Keratinocyte (primary cell): ENCODE measurements around the gene NYAP2. TPM values are rescaled to one million over a fixed set of nuclear protein-coding genes. Genes with fewer than 3 reads are reported as not detected.

Source experiments
- DNase-seq: peaks from one replicate; pipeline ENCODE4 v3.0.0-alpha.2; 2011; ENCODE audit warnings: low read depth, missing footprints, low spot score
- FAIRE-seq: peaks from 2 replicates; lab custom pipeline; 2011; peaks lifted over from hg19 to GRCh38; lab: Jason Lieb, UNC
- H2AFZ ChIP-seq: 2 replicates; pipeline ENCODE4 v1.6.0; 2012; ENCODE audit warnings: low read length, control low read depth, inconsistent platforms; ENCODE audit not compliant: control insufficient read depth
- H3K27ac ChIP-seq: 2 replicates; pipeline ENCODE4 v1.5.1; 2011; ENCODE audit warnings: low read length; ENCODE audit not compliant: control insufficient read depth, insufficient read depth
- H3K27me3 ChIP-seq: 3 replicates; pipeline ENCODE4 v1.6.0; 2011; ENCODE audit warnings: low read length; ENCODE audit not compliant: control insufficient read depth, insufficient read depth; ENCODE audit errors: extremely low read depth
- H3K36me3 ChIP-seq, 2 experiments: 2 replicates in 1 of 2; 3 replicates in 1 of 2; pipeline ENCODE4 v1.5.1; 2011; ENCODE audit warnings: low read length in 2 of 2, mild to moderate bottlenecking in 1 of 2; ENCODE audit not compliant: control insufficient read depth in 2 of 2, insufficient read depth in 2 of 2; ENCODE audit errors: extremely low read depth in 1 of 2
- H3K4me1 ChIP-seq: 3 replicates; pipeline ENCODE4 v1.5.1; 2011; ENCODE audit warnings: low read length; ENCODE audit not compliant: control insufficient read depth, insufficient read depth; ENCODE audit errors: extremely low read depth
- H3K4me2 ChIP-seq: 3 replicates; pipeline ENCODE4 v1.6.0; 2011; ENCODE audit warnings: low read depth, low read length; ENCODE audit not compliant: control insufficient read depth, insufficient read depth; ENCODE audit errors: extremely low read depth
- H3K4me3 ChIP-seq, 3 experiments: fragments of 200-600 bp in 1 of 3; sonication (generic) in 1 of 3; 2 replicates in 2 of 3; 3 replicates in 1 of 3; pipeline ENCODE4 v1.5.1; 2011 to 2016; ENCODE audit warnings: low read length in 3 of 3, mild to moderate bottlenecking in 3 of 3, control low read depth in 2 of 3, inconsistent platforms in 1 of 3, low read depth in 1 of 3, mixed read lengths in 1 of 3, mixed run types in 1 of 3, moderate library complexity in 1 of 3; ENCODE audit not compliant: control insufficient read depth in 2 of 3, insufficient read depth in 2 of 3; ENCODE audit errors: extremely low read depth in 1 of 3
- H3K79me2 ChIP-seq: 2 replicates; pipeline ENCODE4 v1.6.0; 2012; ENCODE audit warnings: low read length; ENCODE audit not compliant: control insufficient read depth, insufficient read depth
- H3K9ac ChIP-seq: 3 replicates; pipeline ENCODE4 v1.6.0; 2011; ENCODE audit warnings: low read length; ENCODE audit not compliant: control insufficient read depth, insufficient read depth; ENCODE audit errors: extremely low read depth
- H3K9me1 ChIP-seq: 3 replicates; pipeline ENCODE4 v1.6.0; 2011; ENCODE audit warnings: low read length; ENCODE audit not compliant: control insufficient read depth, insufficient read depth; ENCODE audit errors: extremely low read depth
- H3K9me3 ChIP-seq: 2 replicates; pipeline ENCODE4 v1.5.1; 2012; ENCODE audit warnings: low read depth, low read length; ENCODE audit not compliant: control insufficient read depth
- H4K20me1 ChIP-seq: 3 replicates; pipeline ENCODE4 v1.6.0; 2011; ENCODE audit warnings: low read length; ENCODE audit not compliant: control insufficient read depth, insufficient read depth; ENCODE audit errors: extremely low read depth
- CTCF ChIP-seq, 3 experiments: IDR thresholded peaks in 1 of 3; conservative IDR thresholded peaks in 1 of 3; optimal IDR thresholded peaks in 1 of 3; 2 replicates in 2 of 3; 3 replicates in 1 of 3; pipeline versions ENCODE3 to v1.5.1; 2011; ENCODE audit warnings: low read length in 3 of 3, mild to moderate bottlenecking in 3 of 3, moderate library complexity in 2 of 3, control low read depth in 1 of 3, inconsistent platforms in 1 of 3; ENCODE audit not compliant: insufficient read depth in 2 of 3; ENCODE audit errors: extremely low read depth in 1 of 3
- EZH2 ChIP-seq: IDR thresholded peaks from one replicate; pipeline ENCODE4 v1.6.1; 2012; ENCODE audit warnings: inconsistent platforms, mild to moderate bottlenecking, low read length, moderate library complexity
- dilution Hi-C: fragments of 300-500 bp; cut with MboI; formaldehyde crosslinking; loops from one replicate; pipeline ENCODE4 v1.7.0; 2020; ENCODE audit warnings: low sequenced_read_pairs; ENCODE audit not compliant: extremely low pct_ligation_motif_present
- polyA plus RNA-seq, 5 experiments: library from polyadenylated mRNA; depleted of rRNA in 3 of 5; stranded (reverse) in 3 of 5; stranded (forward) in 1 of 5; unstranded in 1 of 5; fragments of >200 nt; gene quantifications; 1 replicate in 1 of 5; 2 replicates in 3 of 5; 3 replicates in 1 of 5; pipeline versions ENCODE4 v1.2.1 to v1.2.3, GENCODE V29; 2011 to 2012; ENCODE audit warnings: missing spikeins in 2 of 5, low read depth in 1 of 5, low replicate concordance in 1 of 5

The NYAP2 gene
- polyA plus RNA-seq, 1 donor (not counting 4 experiments of a cell fraction or from before 2014, with no cell fraction given): not detected

GRCh38 chr2:225457482-225457881, 58.0 kb downstream of the NYAP2 start:
- Histone ChIP-seq H2AFZ (no peak overlapping the region), H3K4me1 (no peaks in the 10 kb centered on the region), H4K20me1 (no peaks in the 10 kb centered on the region), H3K36me3 (no peaks in the 10 kb centered on the region), H3K4me3 (no peak overlapping the region), H3K27me3 (no peaks in the 10 kb centered on the region), H3K9ac (no peak overlapping the region), H3K9me3 (no peaks in the 10 kb centered on the region), H3K27ac (no peak overlapping the region), H3K4me2 (no peak overlapping the region), H3K79me2 (no peaks in the 10 kb centered on the region), H3K9me1 (no peaks in the 10 kb centered on the region)
- DNase-seq (no peak), FAIRE-seq (no peak)
- dilution Hi-C loops: no loop called here
- no peak for TF ChIP-seq CTCF (optimal IDR thresholded peaks at IDR 0.05 in 1 of 3, IDR thresholded peaks at IDR 0.05 in 1 of 3, conservative IDR thresholded peaks at IDR 0.05 in 1 of 3; ENCODE audit: extremely low read depth in 1 of 3, insufficient read depth in 2 of 3, low read length in 3 of 3)
- no peak for TF ChIP-seq EZH2

DNA sequence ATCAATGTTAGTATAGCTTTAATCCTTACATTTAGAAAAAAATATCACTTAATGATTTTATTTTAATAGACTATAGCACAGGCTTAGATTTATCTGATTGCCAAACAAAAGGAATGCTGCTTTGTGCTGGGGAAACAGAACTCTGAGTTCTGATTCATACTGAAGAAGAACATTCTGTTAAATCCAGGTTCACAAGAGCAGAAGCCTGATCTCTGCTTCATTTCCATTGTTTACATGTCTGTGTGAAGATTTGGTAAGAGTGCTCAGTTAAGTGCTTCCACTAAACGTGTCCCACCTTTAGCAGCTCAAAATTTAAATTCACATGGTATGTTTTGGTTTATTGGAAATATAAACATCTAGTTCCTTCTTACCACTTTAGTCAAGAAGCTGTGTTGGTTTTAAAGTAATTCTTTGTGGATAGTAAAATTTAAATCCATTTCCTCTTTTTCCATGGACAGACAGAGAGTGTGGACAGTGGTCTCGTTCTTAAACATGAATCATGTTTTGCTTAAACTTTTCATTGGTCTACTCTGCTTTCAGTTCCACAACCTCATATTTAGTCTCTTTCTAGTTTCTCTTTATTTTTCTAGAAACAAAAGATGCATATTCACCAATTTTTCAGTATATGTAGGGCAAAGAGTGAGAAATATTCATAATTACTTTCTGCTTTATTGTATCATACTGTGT, 59.1 kb downstream of the NYAP2 start:
- H3K9me3 ChIP-seq: no peaks in the 10 kb centered on the region
- no peak overlapping the region for H3K9ac ChIP-seq
- H3K27me3 ChIP-seq: no peaks in the 10 kb centered on the region
- H3K4me3 ChIP-seq: no peak overlapping the region
- H2AFZ ChIP-seq: no peak overlapping the region
- H4K20me1 ChIP-seq: no peaks in the 10 kb centered on the region
- H3K9me1 ChIP-seq: no peaks in the 10 kb centered on the region
- H3K4me1 ChIP-seq: no peaks in the 10 kb centered on the region
- DNase-seq: no peak
- FAIRE-seq: no peak
- H3K36me3 ChIP-seq: no peaks in the 10 kb centered on the region
- no peak for TF ChIP-seq CTCF (optimal IDR thresholded peaks at IDR 0.05 in 1 of 3, IDR thresholded peaks at IDR 0.05 in 1 of 3, conservative IDR thresholded peaks at IDR 0.05 in 1 of 3; ENCODE audit: extremely low read depth in 1 of 3, insufficient read depth in 2 of 3, low read length in 3 of 3)
- no peak for TF ChIP-seq EZH2
- H3K4me2 ChIP-seq: no peak overlapping the region
- no peak overlapping the region for H3K27ac ChIP-seq
- dilution Hi-C loops: no loop called here
- H3K79me2 ChIP-seq: no peaks in the 10 kb centered on the region
